Loucy (cell line): Measurements from ENCODE around the gene GTPBP10.

Source experiments
- H2AFZ ChIP-seq: fragments of 200-600 bp; sonication (generic); 2 replicates; pipeline ENCODE4 v1.6.0; 2016; ENCODE audit warnings: antibody characterized with exemption, mild to moderate bottlenecking, low read length, moderate library complexity
- H3F3A ChIP-seq: fragments of 200-600 bp; 2 replicates; pipeline ENCODE4 v1.6.0; 2016; ENCODE audit warnings: antibody characterized with exemption, low read depth, mild to moderate bottlenecking
- H3K27me3 ChIP-seq: fragments of 200-600 bp; sonication (generic); 2 replicates; pipeline ENCODE4 v1.6.1; 2014; ENCODE audit warnings: low read length, mild to moderate bottlenecking; ENCODE audit not compliant: insufficient read depth, poor library complexity, severe bottlenecking
- H3K36me3 ChIP-seq: fragments of 200-600 bp; sonication (generic); 2 replicates; pipeline ENCODE4 v1.6.1; 2016; ENCODE audit warnings: low read length; ENCODE audit not compliant: insufficient read depth
- H3K4me1 ChIP-seq: fragments of 200-600 bp; sonication (generic); 2 replicates; pipeline ENCODE4 v1.5.1; 2014; ENCODE audit warnings: low read length, mild to moderate bottlenecking; ENCODE audit not compliant: insufficient read depth, poor library complexity, severe bottlenecking
- H3K4me2 ChIP-seq: fragments of 200-600 bp; sonication (generic); 2 replicates; pipeline ENCODE4 v1.6.0; 2014; ENCODE audit warnings: antibody characterized with exemption, low read length, low read depth, mild to moderate bottlenecking; ENCODE audit not compliant: poor library complexity, severe bottlenecking
- H3K4me3 ChIP-seq: fragments of 200-600 bp; sonication (generic); 2 replicates; pipeline ENCODE4 v1.5.1; 2014; ENCODE audit warnings: low read length, mild to moderate bottlenecking, mixed read lengths; ENCODE audit not compliant: poor library complexity, severe bottlenecking
- H3K79me2 ChIP-seq: fragments of 200-600 bp; sonication (generic); 2 replicates; pipeline ENCODE4 v1.6.1; 2014; ENCODE audit warnings: low read length; ENCODE audit not compliant: insufficient read depth
- H3K9ac ChIP-seq: fragments of 200-600 bp; sonication (generic); 2 replicates; pipeline ENCODE4 v1.6.0; 2014; ENCODE audit warnings: mild to moderate bottlenecking, low read depth, low read length, moderate library complexity; ENCODE audit not compliant: poor library complexity, severe bottlenecking
- H3K9me2 ChIP-seq: fragments of 200-600 bp; sonication (generic); replicated peaks from 2 replicates; pipeline ENCODE4 v1.6.1; 2016; ENCODE audit warnings: low read depth, low read length, mixed read lengths
- H3K9me3 ChIP-seq: fragments of 200-600 bp; sonication (generic); 2 replicates; pipeline ENCODE4 v1.6.1; 2014; ENCODE audit warnings: mild to moderate bottlenecking, antibody characterized with exemption, low read length, low read depth; ENCODE audit not compliant: insufficient read depth
- H4K20me1 ChIP-seq: fragments of 200-600 bp; sonication (generic); 2 replicates; pipeline ENCODE4 v1.6.0; 2014; ENCODE audit warnings: antibody characterized with exemption, low read length, mild to moderate bottlenecking; ENCODE audit not compliant: insufficient read depth, poor library complexity, severe bottlenecking
- CTCF ChIP-seq: fragments of 200-600 bp; sonication (generic); conservative IDR thresholded peaks from 2 replicates; pipeline ENCODE4 v1.5.1; 2014; ENCODE audit warnings: mild to moderate bottlenecking, antibody characterized with exemption, low read length
- EZH2phosphoT487 ChIP-seq: fragments of 200-600 bp; IDR thresholded peaks from 2 replicates; pipeline ENCODE4 v1.6.1; 2018; ENCODE audit warnings: antibody characterized with exemption, mild to moderate bottlenecking, moderate library complexity, borderline replicate concordance

Gene GTPBP10

DNA sequence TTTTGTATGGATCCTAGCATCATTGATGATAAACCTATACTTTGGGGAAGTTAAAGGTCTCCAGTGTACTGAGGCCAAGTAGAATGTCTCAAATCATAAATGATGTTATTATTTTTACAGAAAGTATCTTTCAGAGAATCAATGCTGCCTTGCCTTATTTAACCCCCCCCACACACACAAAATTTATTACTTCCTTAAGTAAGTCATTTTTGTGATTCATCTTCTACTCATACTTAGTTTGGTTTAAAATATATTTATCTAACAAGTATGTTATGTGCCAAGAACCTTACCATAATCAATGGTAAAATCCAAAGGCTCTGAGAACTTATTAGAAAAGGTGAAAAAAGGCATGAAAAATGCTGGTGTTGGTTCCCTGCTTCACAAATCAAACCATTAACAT is 37.9 kb downstream of the GTPBP10 start:
- no peaks in the 10 kb centered on the region for H3K27me3 ChIP-seq
- no peak overlapping the region for H3K4me3 ChIP-seq
- no peaks in the 10 kb centered on the region for H4K20me1 ChIP-seq
- no peaks in the 10 kb centered on the region for H3K9me2 ChIP-seq
- H2AFZ ChIP-seq: no peak overlapping the region
- H3K9me3 ChIP-seq: no peaks in the 10 kb centered on the region
- no peaks in the 10 kb centered on the region for H3K79me2 ChIP-seq
- H3K9ac ChIP-seq: no peak overlapping the region
- TF ChIP-seq EZH2phosphoT487: no peak
- TF ChIP-seq CTCF: no peak
- H3K36me3 ChIP-seq: peaks cover 50% of the 10 kb centered on the region
- H3F3A ChIP-seq: no peaks in the 10 kb centered on the region
- H3K4me2 ChIP-seq: no peak overlapping the region
- H3K4me1 ChIP-seq: no peaks in the 10 kb centered on the region

DNA sequence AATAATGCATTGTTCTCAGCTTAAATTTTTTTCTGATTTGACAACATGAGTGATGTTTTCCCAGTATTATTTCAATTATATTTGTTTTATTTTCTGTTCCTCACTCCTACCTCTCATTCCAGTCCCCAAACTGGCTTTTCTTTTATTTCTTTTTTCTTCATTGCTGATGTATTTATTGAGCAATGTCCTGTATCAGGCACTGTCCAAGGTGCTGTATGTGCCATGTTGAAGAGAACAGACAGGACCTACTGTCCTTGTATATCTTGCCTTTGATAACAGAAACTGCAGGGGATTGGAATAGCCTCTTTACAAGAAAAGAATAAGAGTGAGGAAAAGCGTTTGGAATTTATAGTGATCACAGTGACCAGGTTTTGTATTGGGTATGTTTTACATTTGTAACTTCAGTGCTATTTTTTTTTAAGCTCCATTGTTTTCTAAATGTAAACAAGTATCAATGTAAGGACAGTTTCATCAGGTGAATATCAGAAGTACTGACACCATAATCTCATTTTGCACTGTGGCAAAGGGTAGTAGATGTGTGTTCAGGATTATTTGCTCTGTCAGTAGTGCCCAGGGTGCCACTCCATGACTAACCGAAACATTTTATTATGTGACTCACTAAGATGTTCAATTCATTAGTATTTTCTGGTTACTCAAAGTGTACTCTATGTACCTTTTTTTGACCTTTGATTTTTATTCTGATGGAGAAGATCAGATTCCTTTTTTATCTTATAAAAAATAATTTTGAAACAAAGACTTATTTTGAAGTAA is 41.1 kb downstream of the GTPBP10 start:
- Histone ChIP-seq H3K27me3 (no peaks in the 10 kb centered on the region), H4K20me1 (no peaks in the 10 kb centered on the region), H3K4me2 (no peak overlapping the region), H2AFZ (no peak overlapping the region), H3K4me1 (no peaks in the 10 kb centered on the region), H3K4me3 (no peak overlapping the region), H3F3A (no peaks in the 10 kb centered on the region), H3K9me2 (no peaks in the 10 kb centered on the region), H3K9me3 (no peaks in the 10 kb centered on the region), H3K79me2 (no peaks in the 10 kb centered on the region), H3K9ac (no peak overlapping the region), H3K36me3 (peaks cover 25% of the 10 kb centered on the region; the same call in 1 of the 2 replicates)
- TF ChIP-seq EZH2phosphoT487 (no peak), CTCF (no peak)

GRCh38 chr7:90390926-90391325 is 44.4 kb downstream of the GTPBP10 start:
- Histone ChIP-seq H3K36me3 (no peaks in the 10 kb centered on the region; the same call in 1 of the 2 replicates), H4K20me1 (no peaks in the 10 kb centered on the region), H3K4me2 (no peak overlapping the region), H2AFZ (no peak overlapping the region), H3F3A (no peaks in the 10 kb centered on the region), H3K9ac (no peak overlapping the region), H3K27me3 (no peaks in the 10 kb centered on the region), H3K4me1 (no peaks in the 10 kb centered on the region), H3K79me2 (no peaks in the 10 kb centered on the region), H3K4me3 (no peak overlapping the region), H3K9me2 (no peaks in the 10 kb centered on the region), H3K9me3 (no peaks in the 10 kb centered on the region)
- TF ChIP-seq EZH2phosphoT487: no peak
- TF ChIP-seq CTCF: no peak
